Cardiac muscle cell (in vitro differentiated cells and primary cell): ENCODE data around the gene TMEM182. TPM values are rescaled to one million over a fixed set of nuclear protein-coding genes. Genes with fewer than 3 reads are reported as not detected.

ENCODE experiments used
- DNase-seq, 2 donors: peaks; one replicate each; pipeline versions ENCODE4 v3.0.0 to v3.0.0-alpha.2; 2010 to 2017; ENCODE audit warnings: low read depth in 1 of 2, low spot score in 1 of 2
- H3K27ac ChIP-seq: fragments of 200-600 bp; sonication (generic); 2 replicates; pipeline ENCODE4 v1.5.1; 2016
- H3K27me3 ChIP-seq: fragments of 200-600 bp; sonication (generic); 2 replicates; pipeline ENCODE4 v1.6.0; 2016; ENCODE audit warnings: control low read depth
- H3K36me3 ChIP-seq: fragments of 200-600 bp; sonication (generic); 2 replicates; pipeline ENCODE4 v1.5.1; 2016; ENCODE audit warnings: control low read depth
- H3K4me1 ChIP-seq: fragments of 200-600 bp; sonication (generic); 2 replicates; pipeline ENCODE4 v1.8.1; 2017; ENCODE audit warnings: low read depth, mild to moderate bottlenecking, mixed run types
- H3K4me3 ChIP-seq: fragments of 200-600 bp; sonication (generic); 2 replicates; pipeline ENCODE4 v1.5.1; 2016; ENCODE audit warnings: mild to moderate bottlenecking
- H3K9me3 ChIP-seq: fragments of 200-600 bp; sonication (generic); 2 replicates; pipeline ENCODE4 v1.5.1; 2017; ENCODE audit warnings: low read depth, mild to moderate bottlenecking, control low read depth
- polyA plus RNA-seq: library from polyadenylated mRNA; unstranded; fragments of >200 nt; fragmentation: Nextera tagmentation; extraction: Ambion mirVana; gene quantifications from 2 replicates; pipeline ENCODE4 v1.2.1, GENCODE V29; 2016
- total RNA-seq: library from RNA; depleted of rRNA; stranded (reverse); fragments of >200 nt; gene quantifications from 2 replicates; pipeline ENCODE4 v1.2.3, GENCODE V29; 2016
- TF ChIP-seq, protein P1 (sequence below): IDR thresholded peaks from 2 replicates; pipeline ENCODE4 v1.5.1; 2012; ENCODE audit warnings: low read depth, mild to moderate bottlenecking, low read length

TMEM182 gene
- total and polyA plus RNA-seq, 2 experiments from 2014 or later: 2.7 to 6.8 TPM

DNA sequence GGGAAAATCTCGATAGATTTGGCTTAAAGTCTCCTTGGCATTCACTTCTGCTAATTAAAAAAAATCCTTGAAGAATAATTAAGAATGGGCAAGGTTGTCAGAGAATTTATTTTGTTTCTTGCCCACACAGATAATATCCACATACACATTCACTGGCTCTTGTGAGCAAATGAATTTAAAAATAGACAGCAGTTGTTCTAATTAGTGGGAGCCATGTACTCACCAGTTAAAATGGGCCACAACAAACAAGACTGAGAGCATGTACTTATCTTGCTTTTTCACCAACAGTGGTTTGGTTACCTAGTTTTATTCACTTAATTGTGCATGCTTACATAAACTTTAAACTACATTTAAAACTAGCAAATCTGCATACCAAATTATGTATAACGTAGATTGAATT, 53.5 kb downstream of the TMEM182 start:
- Histone ChIP-seq H3K9me3 (no peaks in the 10 kb centered on the region), H3K4me3 (no peak overlapping the region), H3K27ac (no peak overlapping the region), H3K27me3 (no peaks in the 10 kb centered on the region), H3K4me1 (no peaks in the 10 kb centered on the region), H3K36me3 (no peaks in the 10 kb centered on the region)
- TF ChIP-seq, protein P1, sequence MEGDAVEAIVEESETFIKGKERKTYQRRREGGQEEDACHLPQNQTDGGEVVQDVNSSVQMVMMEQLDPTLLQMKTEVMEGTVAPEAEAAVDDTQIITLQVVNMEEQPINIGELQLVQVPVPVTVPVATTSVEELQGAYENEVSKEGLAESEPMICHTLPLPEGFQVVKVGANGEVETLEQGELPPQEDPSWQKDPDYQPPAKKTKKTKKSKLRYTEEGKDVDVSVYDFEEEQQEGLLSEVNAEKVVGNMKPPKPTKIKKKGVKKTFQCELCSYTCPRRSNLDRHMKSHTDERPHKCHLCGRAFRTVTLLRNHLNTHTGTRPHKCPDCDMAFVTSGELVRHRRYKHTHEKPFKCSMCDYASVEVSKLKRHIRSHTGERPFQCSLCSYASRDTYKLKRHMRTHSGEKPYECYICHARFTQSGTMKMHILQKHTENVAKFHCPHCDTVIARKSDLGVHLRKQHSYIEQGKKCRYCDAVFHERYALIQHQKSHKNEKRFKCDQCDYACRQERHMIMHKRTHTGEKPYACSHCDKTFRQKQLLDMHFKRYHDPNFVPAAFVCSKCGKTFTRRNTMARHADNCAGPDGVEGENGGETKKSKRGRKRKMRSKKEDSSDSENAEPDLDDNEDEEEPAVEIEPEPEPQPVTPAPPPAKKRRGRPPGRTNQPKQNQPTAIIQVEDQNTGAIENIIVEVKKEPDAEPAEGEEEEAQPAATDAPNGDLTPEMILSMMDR: no peak
- DNase-seq: no peak

DNA sequence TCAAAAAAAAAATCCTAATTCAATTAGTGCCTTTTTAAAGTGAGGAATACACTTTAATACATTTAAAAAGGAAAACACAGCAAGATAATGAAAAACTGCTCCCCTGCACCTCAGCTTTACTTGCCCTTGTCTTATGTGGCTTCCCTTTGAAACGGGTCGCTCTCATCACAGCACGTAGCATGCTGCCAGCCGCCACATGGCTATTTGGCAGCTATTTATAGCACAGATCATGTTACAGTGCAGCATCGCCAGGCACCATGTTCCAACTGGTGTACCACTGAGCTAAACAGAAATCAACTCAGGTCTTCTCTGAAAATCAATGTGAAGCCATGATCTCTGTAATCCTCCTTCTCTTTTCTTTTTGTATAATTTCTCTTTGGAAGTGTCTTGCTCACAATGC, 65.1 kb downstream of the TMEM182 start:
- DNase-seq: peak; percentile 11 to 88
- Histone ChIP-seq H3K27ac (peak overlapping the region; percentile 78), H3K4me3 (no peak overlapping the region), H3K36me3 (no peaks in the 10 kb centered on the region), H3K4me1 (peaks cover 11% of the 10 kb centered on the region), H3K27me3 (no peaks in the 10 kb centered on the region), H3K9me3 (no peaks in the 10 kb centered on the region)
- TF ChIP-seq, protein P1: no peak

DNA sequence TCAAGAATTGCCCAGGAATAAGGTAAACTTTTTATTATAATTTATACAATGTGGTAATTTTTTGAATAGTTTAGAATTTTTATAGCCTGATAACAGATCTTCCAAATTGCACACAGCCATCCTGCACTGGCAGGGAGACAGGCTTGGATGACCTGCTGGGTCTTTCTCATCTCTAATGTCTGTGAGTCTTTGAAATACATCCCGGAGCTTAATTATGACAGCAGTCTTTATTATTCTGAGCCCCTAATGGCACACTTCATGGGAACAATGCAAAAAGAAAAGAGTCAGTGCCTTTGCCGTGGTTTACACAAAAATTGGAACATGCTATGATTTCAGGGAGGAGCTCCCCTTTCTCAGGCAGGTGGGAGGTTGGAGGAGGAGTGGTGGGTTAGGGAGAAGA, 71.0 kb downstream of the TMEM182 start:
- no peak overlapping the region for H3K4me3 ChIP-seq
- no peak for DNase-seq
- no peaks in the 10 kb centered on the region for H3K36me3 ChIP-seq
- no peaks in the 10 kb centered on the region for H3K27me3 ChIP-seq
- H3K4me1 ChIP-seq: no peaks in the 10 kb centered on the region
- H3K9me3 ChIP-seq: no peaks in the 10 kb centered on the region
- TF ChIP-seq, protein P1: no peak
- H3K27ac ChIP-seq: no peak overlapping the region

DNA sequence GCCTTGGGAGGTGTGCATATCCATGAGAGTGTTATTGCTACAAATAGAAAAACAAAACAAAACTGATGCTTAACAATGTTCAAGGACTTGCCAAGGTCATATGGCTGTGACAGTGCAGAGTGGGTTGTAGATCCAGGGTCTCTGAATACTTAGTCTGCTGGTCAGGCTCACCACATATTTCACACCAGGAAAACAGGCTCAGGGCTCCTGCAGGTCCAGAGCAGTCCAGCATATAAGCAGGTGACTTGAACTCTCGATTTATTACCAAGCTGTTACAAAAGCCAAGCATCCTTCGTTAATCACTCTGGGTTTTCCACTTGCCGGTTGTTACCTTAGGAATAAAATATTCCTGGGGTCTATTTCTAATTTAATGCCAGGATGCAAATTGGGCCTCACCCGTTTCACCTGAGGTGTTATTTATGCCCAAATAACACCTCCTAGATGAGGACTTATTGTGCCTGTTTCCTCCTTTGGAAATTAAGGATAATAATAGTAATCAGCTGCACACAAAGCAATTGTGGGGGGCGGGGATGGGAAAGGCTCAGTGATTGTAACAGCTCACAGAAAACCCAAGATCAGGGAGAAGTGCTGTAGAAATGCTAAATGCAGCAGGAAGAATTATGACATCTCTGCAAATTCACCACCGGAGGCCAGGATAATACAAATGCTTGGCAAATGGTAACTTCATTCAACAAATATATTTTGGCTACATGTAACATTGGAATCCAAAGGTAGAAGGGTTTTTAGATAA, 72.9 kb downstream of the TMEM182 start:
- no peak for DNase-seq
- Histone ChIP-seq H3K4me3 (no peak overlapping the region), H3K9me3 (no peaks in the 10 kb centered on the region), H3K27ac (no peak overlapping the region), H3K36me3 (no peaks in the 10 kb centered on the region), H3K27me3 (no peaks in the 10 kb centered on the region), H3K4me1 (no peaks in the 10 kb centered on the region)
- TF ChIP-seq, protein P1: no peak

DNA sequence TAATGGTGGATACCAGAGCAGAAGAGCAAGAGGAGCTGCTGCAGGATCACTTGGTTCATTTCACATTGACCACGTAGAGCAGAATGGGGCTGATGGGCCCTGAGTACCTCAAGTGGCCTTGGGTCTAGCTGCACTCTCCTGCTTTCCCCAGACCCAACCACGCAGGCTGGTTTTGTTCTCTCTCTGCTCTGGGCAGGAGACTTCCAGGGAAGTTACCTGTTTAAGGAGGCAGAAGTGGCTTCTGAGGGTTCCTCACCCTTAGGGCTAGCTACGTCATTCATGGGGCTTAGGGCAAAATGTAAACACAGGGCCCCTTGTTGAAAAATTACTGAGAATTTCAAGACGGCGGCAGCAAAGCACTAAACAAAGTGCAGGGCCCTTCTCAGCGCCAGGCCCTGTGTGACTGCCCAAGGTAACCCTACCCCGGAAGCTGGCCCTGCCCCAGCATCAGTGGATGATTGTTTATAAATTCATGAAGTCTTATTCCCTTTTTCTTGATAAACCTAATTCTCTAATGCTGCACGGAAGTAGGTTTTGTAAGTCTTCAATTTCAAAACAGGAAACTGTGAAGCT, 75.9 kb downstream of the TMEM182 start:
- no peak for DNase-seq
- no peak overlapping the region for H3K27ac ChIP-seq
- H3K27me3 ChIP-seq: no peaks in the 10 kb centered on the region
- no peaks in the 10 kb centered on the region for H3K36me3 ChIP-seq
- H3K4me3 ChIP-seq: no peak overlapping the region
- TF ChIP-seq, protein P1: no peak
- H3K9me3 ChIP-seq: no peaks in the 10 kb centered on the region
- H3K4me1 ChIP-seq: no peaks in the 10 kb centered on the region
